Thymus (tissue), 14 donors: Measurements from ENCODE around the gene NLRP2B. TPM values are rescaled to one million over a fixed set of nuclear protein-coding genes. Genes with fewer than 3 reads are reported as not detected.
"Not testable (repeated sequence)": the region's sequence is repeated elsewhere in the genome, so short reads cannot be mapped to it uniquely, and the experiment has no call there.

Experiments used
- DNase-seq, 9 donors: peaks; one replicate each; pipeline ENCODE4 v3.0.0-alpha.2; 2013; ENCODE audit warnings: low spot score in 9 of 9, low read depth in 6 of 9, missing footprints in 1 of 9
- H3K27ac ChIP-seq, 2 donors: one replicate each; pipeline ENCODE4 v1.5.1; 2013; ENCODE audit warnings: control low read depth in 1 of 2, low read depth in 1 of 2, low read length in 1 of 2, mild to moderate bottlenecking in 1 of 2, moderate library complexity in 1 of 2
- H3K27me3 ChIP-seq, 2 donors: one replicate each; pipeline ENCODE4 v1.5.1; 2013; ENCODE audit warnings: low read length in 1 of 2; ENCODE audit not compliant: control insufficient read depth in 2 of 2, insufficient read depth in 1 of 2
- H3K36me3 ChIP-seq, 2 donors: one replicate each; pipeline ENCODE4 v1.5.1; 2013; ENCODE audit warnings: low read length in 1 of 2, mild to moderate bottlenecking in 1 of 2, moderate library complexity in 1 of 2; ENCODE audit not compliant: control insufficient read depth in 2 of 2, insufficient read depth in 2 of 2
- H3K4me1 ChIP-seq, 2 donors: one replicate each; pipeline ENCODE4 v1.5.1; 2013; ENCODE audit warnings: low read length in 2 of 2; ENCODE audit not compliant: control insufficient read depth in 2 of 2, insufficient read depth in 2 of 2
- H3K4me3 ChIP-seq, 2 donors: one replicate each; pipeline ENCODE4 v1.5.1; 2013; ENCODE audit warnings: low read length in 2 of 2, control low read depth in 1 of 2, mild to moderate bottlenecking in 1 of 2
- H3K9me3 ChIP-seq, 2 donors: one replicate each; pipeline ENCODE4 v1.5.1; 2013; ENCODE audit warnings: low read length in 1 of 2, mild to moderate bottlenecking in 1 of 2; ENCODE audit not compliant: control insufficient read depth in 2 of 2, insufficient read depth in 1 of 2
- WGBS: extraction: QIAGEN DNeasy Blood & Tissue Kit; methylation state at CpG from one replicate; pipeline ENCODE4 v1.1.7; 2013; 5-methylcytosine and 5-hydroxymethylcytosine counted together
- long read RNA-seq, 10 donors: transcript quantifications; one replicate each; lab custom pipeline, GENCODE V29; 2026
- polyA plus RNA-seq: library from polyadenylated mRNA; stranded (reverse); fragments of 200-250 nt; gene quantifications from one replicate; pipeline ENCODE4 v1.2.3, GENCODE V29; 2013
- total RNA-seq: library from RNA; stranded (reverse); fragments of 120-200 nt; gene quantifications from one replicate; pipeline ENCODE4 v1.2.4, GENCODE V29; 2013
- donor health status: healthy.

NLRP2B gene
- not detected for total RNA-seq
- 0.02 TPM for polyA plus RNA-seq
- long read RNA-seq, donor 1: 0 reads
- long read RNA-seq, donor 2: 0 reads
- long read RNA-seq, donor 3: 0 reads
- long read RNA-seq, donor 4: 0 reads
- long read RNA-seq, donor 5: 0 reads
- long read RNA-seq, donor 6: 0 reads
- long read RNA-seq, donor 7: 0 reads
- long read RNA-seq, donor 8: 0 reads
- long read RNA-seq, donor 9: 0 reads
- long read RNA-seq, donor 10, partial matches to known transcripts: 0 of 1 reads
- long read RNA-seq, donor 10, other reads (novel, unspliced or antisense): 0 of 1 reads

DNA sequence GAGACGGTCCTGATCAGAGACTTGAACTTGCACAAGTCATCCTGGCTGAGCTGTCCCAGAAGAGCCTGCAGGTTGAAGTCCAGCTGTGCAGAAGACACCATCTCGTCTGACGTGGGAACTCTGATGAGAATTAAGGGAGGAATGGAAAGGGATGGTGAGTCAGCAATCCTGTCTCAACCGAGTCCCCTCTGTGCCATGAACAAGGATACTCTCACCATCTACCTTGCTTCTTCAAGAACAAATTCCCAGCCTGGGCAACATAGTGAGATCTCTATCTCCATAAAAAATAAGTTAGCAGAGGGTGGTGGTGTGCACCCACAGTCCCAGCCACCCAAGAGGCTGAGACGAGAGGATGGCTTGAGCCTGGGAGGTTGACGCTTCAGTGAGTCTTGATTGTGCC is at the start of gene NLRP2B:
Gene NLRP2B (minus strand): TSS at position 101 of the 400 bp plus-strand sequence.
- WGBS: 94% methylated on average over 6 of the region's 6 CpGs

DNA sequence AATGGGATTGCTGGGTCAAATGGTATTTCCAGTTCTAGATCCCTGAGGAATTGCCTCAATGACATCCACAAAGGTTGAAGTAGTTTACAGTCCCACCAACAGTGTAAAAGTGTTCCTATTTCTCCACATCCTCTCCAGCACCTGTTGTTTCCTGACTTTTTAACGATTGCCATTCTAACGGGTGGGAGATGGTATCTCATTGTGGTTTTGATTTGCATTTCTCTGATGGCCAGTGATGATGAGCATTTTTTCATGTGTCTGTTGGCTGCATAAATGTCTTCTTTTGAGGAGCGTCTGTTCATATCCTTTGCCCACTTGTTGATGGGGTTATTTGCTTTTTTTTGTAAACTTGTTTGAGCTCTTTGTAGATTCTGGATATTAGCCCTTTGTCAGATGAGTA is 45.9 kb upstream of the NLRP2B start:
- H3K4me1 ChIP-seq, H3K36me3 ChIP-seq, DNase-seq, H3K27me3 ChIP-seq, H3K4me3 ChIP-seq, H3K27ac ChIP-seq, H3K9me3 ChIP-seq: not testable (repeated sequence)
- 95% methylated on average over 3 of the region's 3 CpGs for WGBS

More for the DNA sequence above, at the start of gene NLRP2B:
- Histone ChIP-seq H3K4me1 (no peaks in the 10 kb centered on the region), H3K27ac (no peak within 1 kb of the TSS), H3K9me3 (peaks cover 0 to 17% of the 10 kb centered on the region in 2 donors), H3K27me3 (no peaks in the 10 kb centered on the region), H3K4me3 (no peak within 1 kb of the TSS), H3K36me3 (no peaks in the 10 kb centered on the region)
- DNase-seq: no peak

DNA sequence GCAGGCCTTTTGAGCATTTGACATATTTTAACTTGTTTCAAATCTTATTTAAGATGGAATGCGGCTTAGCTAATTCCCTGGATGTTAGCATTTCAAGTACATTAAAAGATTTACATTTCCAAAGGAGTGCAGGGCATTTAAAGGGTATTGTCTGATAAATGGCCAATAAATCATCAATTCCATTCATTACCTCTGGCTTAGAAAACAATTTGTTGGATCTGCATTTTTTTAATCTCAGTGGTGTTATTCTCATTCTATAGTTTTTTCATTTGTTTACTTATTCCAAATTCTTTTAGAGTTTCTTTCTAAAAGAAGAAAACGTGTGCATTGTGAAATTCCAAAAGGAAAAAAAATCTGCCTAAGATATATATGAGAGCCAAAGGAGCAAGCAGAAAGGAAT is 1.3 kb upstream of the NLRP2B start:
- no peak overlapping the region for H3K4me3 ChIP-seq
- WGBS: 64% methylated on average over 2 of the region's 2 CpGs
- no peaks in the 10 kb centered on the region for H3K4me1 ChIP-seq
- no peaks in the 10 kb centered on the region for H3K36me3 ChIP-seq
- H3K9me3 ChIP-seq: peaks cover 0 to 17% of the 10 kb centered on the region in 2 donors
- H3K27ac ChIP-seq: no peak overlapping the region
- H3K27me3 ChIP-seq: no peaks in the 10 kb centered on the region
- DNase-seq: no peak

DNA sequence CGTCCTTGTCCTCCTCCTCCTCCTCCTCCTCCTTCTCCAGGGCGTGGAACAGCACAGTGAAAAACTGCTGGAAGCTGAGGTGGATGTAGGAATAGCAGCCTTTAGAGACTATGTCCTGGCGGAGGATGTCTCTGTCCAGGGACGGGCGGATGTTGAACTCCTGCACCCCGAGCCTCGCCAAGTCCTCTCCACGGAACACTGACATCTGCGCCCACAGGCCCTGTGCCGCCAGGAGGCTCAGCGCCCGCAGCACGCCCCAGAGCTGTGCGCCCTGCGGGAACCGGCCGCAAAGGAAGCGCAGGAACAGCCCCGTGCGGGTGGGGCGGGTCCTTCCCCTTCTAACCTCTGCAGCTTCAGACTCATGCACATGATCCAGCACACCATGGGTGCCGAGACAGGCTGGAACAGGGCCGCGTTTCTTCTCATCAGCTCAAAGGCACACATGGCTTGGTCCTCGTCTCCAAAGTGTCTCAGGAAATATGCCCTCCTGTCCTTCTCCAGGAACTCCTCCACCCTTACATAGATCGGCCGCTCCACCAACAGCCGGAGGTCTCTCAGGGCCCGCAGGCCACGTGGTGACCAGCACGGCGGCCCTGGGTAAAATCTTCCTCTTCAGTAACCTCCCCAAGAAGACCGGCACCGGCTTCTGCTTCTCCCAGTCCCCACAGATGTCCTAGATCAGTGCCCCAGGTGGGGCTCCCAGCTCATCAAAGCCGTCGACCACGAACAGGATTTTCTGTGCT is 1.2 kb downstream of the NLRP2B start:
- no peak for DNase-seq
- Histone ChIP-seq H3K4me1 (no peaks in the 10 kb centered on the region), H3K27me3 (no peaks in the 10 kb centered on the region), H3K27ac (no peak overlapping the region), H3K9me3 (peaks cover 0 to 21% of the 10 kb centered on the region in 2 donors), H3K36me3 (no peaks in the 10 kb centered on the region), H3K4me3 (no peak overlapping the region)
- 95% methylated on average over 37 of the region's 37 CpGs for WGBS

GRCh38 chrX:57677132-57677858 is 2.8 kb downstream of the NLRP2B start:
- no peaks in the 10 kb centered on the region for H3K4me1 ChIP-seq
- H3K9me3 ChIP-seq: peaks cover 0 to 21% of the 10 kb centered on the region in 2 donors
- no peak overlapping the region for H3K4me3 ChIP-seq
- WGBS: 87% methylated on average over 8 of the region's 8 CpGs
- no peak overlapping the region for H3K27ac ChIP-seq
- no peaks in the 10 kb centered on the region for H3K36me3 ChIP-seq
- no peaks in the 10 kb centered on the region for H3K27me3 ChIP-seq
- DNase-seq: no peak

DNA sequence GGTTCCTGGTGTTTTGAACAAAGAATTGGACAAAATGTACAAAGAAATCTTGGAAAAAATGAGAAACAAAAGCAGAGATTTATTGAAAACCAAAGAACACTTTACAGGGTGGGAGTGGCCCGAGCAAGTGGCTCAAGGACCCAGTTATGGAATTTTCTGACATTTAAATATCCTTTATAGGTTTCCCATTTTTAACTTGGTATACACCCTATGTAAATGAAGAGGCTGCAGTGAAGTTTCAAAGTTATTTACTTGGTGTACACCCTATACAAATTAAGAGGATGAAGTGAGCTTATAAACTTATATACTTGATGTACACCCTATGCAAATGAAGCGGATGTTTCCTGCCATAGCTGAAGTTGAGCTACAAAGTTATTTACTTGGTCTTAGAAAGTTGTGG is 4.7 kb downstream of the NLRP2B start:
- DNase-seq: no peak
- H3K4me3 ChIP-seq: no peak overlapping the region
- no peaks in the 10 kb centered on the region for H3K36me3 ChIP-seq
- WGBS: 89% methylated on average over 2 of the region's 2 CpGs
- H3K27ac ChIP-seq: no peak overlapping the region
- no peaks in the 10 kb centered on the region for H3K27me3 ChIP-seq
- H3K9me3 ChIP-seq: peaks cover 0 to 21% of the 10 kb centered on the region in 2 donors
- no peaks in the 10 kb centered on the region for H3K4me1 ChIP-seq

GRCh38 chrX:57674861-57675260 is 5.2 kb downstream of the NLRP2B start:
- no peaks in the 10 kb centered on the region for H3K4me1 ChIP-seq
- no peak for DNase-seq
- H3K27me3 ChIP-seq: no peaks in the 10 kb centered on the region
- peaks cover 0 to 21% of the 10 kb centered on the region in 2 donors for H3K9me3 ChIP-seq
- H3K27ac ChIP-seq: no peak overlapping the region
- H3K4me3 ChIP-seq: no peak overlapping the region
- no peaks in the 10 kb centered on the region for H3K36me3 ChIP-seq
- WGBS: 80% methylated on average over 5 of the region's 5 CpGs

- H3K27ac ChIP-seq: no peak overlapping the region
- 91% methylated on average over 1 of the region's 1 CpG for WGBS
- H3K27me3 ChIP-seq: no peaks in the 10 kb centered on the region
- H3K4me3 ChIP-seq: no peak overlapping the region
- DNase-seq: no peak
- no peaks in the 10 kb centered on the region for H3K4me1 ChIP-seq
- peaks cover 0 to 3% of the 10 kb centered on the region in 2 donors for H3K9me3 ChIP-seq
- H3K36me3 ChIP-seq: no peaks in the 10 kb centered on the region
Measured at GRCh38 chrX:57669961-57670360, 10.1 kb downstream of the NLRP2B start.

GRCh38 chrX:57667010-57667409 is 13.1 kb downstream of the NLRP2B start:
- WGBS: 93% methylated on average over 1 of the region's 1 CpG
- Histone ChIP-seq H3K4me1 (no peaks in the 10 kb centered on the region), H3K9me3 (no peaks in the 10 kb centered on the region), H3K36me3 (no peaks in the 10 kb centered on the region), H3K27ac (no peak overlapping the region), H3K27me3 (no peaks in the 10 kb centered on the region), H3K4me3 (no peak overlapping the region)
- no peak for DNase-seq
